Heart left ventricle (tissue), 13 donors: ENCODE data around the gene ZNF330.

Experiments
- CTCF ChIP-seq, 12 donors: fragments of 200-600 bp; sonication (generic) in 4 of 12; IDR thresholded peaks; one replicate each; pipeline versions ENCODE4 v1.5.0 to v1.8.0; 2018 to 2022; ENCODE audit warnings: antibody characterized with exemption in 12 of 12, mild to moderate bottlenecking in 5 of 12
- POLR2A ChIP-seq, 2 donors: fragments of 450-650 bp; IDR thresholded peaks; one replicate each; pipeline ENCODE4 v1.6.1; 2017; ENCODE audit warnings: antibody characterized with exemption in 2 of 2, mild to moderate bottlenecking in 2 of 2, moderate library complexity in 2 of 2
- donor health status: ischemic (EF 13 %, LVEDD 7.1; RV severe dilation, severe dysfunction).
- donor health status: DM: no; HTN: yes; CAD: no.
- donor health status: DM: no; HTN: no; CAD: no.
- donor health status: ischemic (EF 25% LVEDD 6.9; RV normal size, moderate dysfunction).
- donor health status: ischemic (EF 25% LVEDD 5.7; RV mildly dilated, moderate dysfunction).
- donor health status: ischemic (EF 35%, LVEDD 5.7; RV mildly dilated, moderate dysfunction).
- donor health status: nonischemic (EF 11% LVEDD 7.7; RV severe dilation, severe dysfunction).
- donor health status: DM: yes; HTN: yes; CAD: no.
- donor health status: PGD.
- donor health status: ischemic (EF 29% LVEDD 5.4; RV normal size, mild dysfunction).
- donor health status: nonischemic (EF 23%, LVEDD 6.1; RV moderate dilation, normal function).

- TF ChIP-seq POLR2A (IDR thresholded peaks at IDR 0.05) (no peak), CTCF (IDR thresholded peaks at IDR 0.05) (no peak)
Measured at GRCh38 chr4:141213550-141213991, 7.1 kb upstream of the ZNF330 start.
